Uterus (tissue), 4 donors: ENCODE measurements around the gene UBAP1. TPM values are rescaled to one million over a fixed set of nuclear protein-coding genes. Genes with fewer than 3 reads are reported as not detected.
"Not testable (repeated sequence)": the region's sequence is repeated elsewhere in the genome, so short reads cannot be mapped to it uniquely, and the experiment has no call there.

Experiments
- DNase-seq, 2 donors: peaks; one replicate each; pipeline ENCODE4 v3.0.0-alpha.2; 2019 to 2020
- H3K27ac ChIP-seq, 2 donors: fragments of 200-600 bp; sonication (generic); 1 replicate in 1 of 2; 2 replicates in 1 of 2; pipeline ENCODE4 v1.5.1; 2016 to 2018
- H3K27me3 ChIP-seq, 2 donors: fragments of 200-600 bp; sonication (generic); one replicate each; pipeline ENCODE4 v1.5.1; 2018 to 2019; ENCODE audit warnings: control low read depth in 1 of 2
- H3K36me3 ChIP-seq, 2 donors: fragments of 200-600 bp; sonication (generic); one replicate each; pipeline ENCODE4 v1.5.1; 2019; ENCODE audit warnings: control low read depth in 1 of 2
- H3K4me1 ChIP-seq, 2 donors: fragments of 200-600 bp; sonication (generic); one replicate each; pipeline ENCODE4 v1.5.1; 2018 to 2019; ENCODE audit warnings: control low read depth in 1 of 2
- H3K4me3 ChIP-seq, 2 donors: fragments of 200-600 bp; sonication (generic); 1 replicate in 1 of 2; 2 replicates in 1 of 2; pipeline ENCODE4 v1.5.1; 2018 to 2019; ENCODE audit warnings: mild to moderate bottlenecking in 1 of 2
- H3K9me3 ChIP-seq, 2 donors: fragments of 200-600 bp; sonication (generic); one replicate each; pipeline ENCODE4 v1.5.1; 2019; ENCODE audit warnings: control low read depth in 1 of 2
- CTCF ChIP-seq, 4 experiments: fragments of 200-600 bp in 2 of 4; fragments of 450-650 bp in 2 of 4; sonication (generic) in 2 of 4; IDR thresholded peaks; one replicate each; pipeline ENCODE4 v1.5.1; 2016 to 2019; ENCODE audit warnings: antibody characterized with exemption in 4 of 4, mild to moderate bottlenecking in 2 of 4, moderate library complexity in 1 of 4
- POLR2A ChIP-seq, 2 donors: fragments of 450-650 bp; IDR thresholded peaks; one replicate each; pipeline ENCODE4 v1.6.1; 2016; ENCODE audit warnings: antibody characterized with exemption in 2 of 2, mild to moderate bottlenecking in 1 of 2, moderate library complexity in 1 of 2
- intact Hi-C: fragments of 100-400 bp; cut with DNase I; formaldehyde crosslinking; loops from one replicate; pipeline ENCODE4 v1.15.1; 2023; ENCODE audit warnings: low total_unique reads
- total RNA-seq, 4 donors: library from RNA; depleted of rRNA in 3 of 4; stranded (reverse); fragments of >200 nt in 3 of 4; gene quantifications; one replicate each; pipeline versions ENCODE4 v1.1.0 to v1.2.4, GENCODE V29; 2014 to 2023
- donor health status: DM: yes; HTN: yes; CAD: no.

Gene UBAP1
- total RNA-seq, 4 donors from 2014 or later, result 17.1 to 60.4 (median 24.9) TPM

- H3K9me3 ChIP-seq, result no peaks in the 10 kb centered on the region
- intact Hi-C loops, result no loop called here
- TF ChIP-seq CTCF (IDR thresholded peaks at IDR 0.05), result no peak
- TF ChIP-seq POLR2A (IDR thresholded peaks at IDR 0.05), result no peak
- H3K4me1 ChIP-seq, result peaks cover 0 to 6% of the 10 kb centered on the region in 2 donors
- DNase-seq, result no peak
- H3K36me3 ChIP-seq, result no peaks in the 10 kb centered on the region
- no peak overlapping the region for H3K27ac ChIP-seq
- no peak overlapping the region for H3K4me3 ChIP-seq
- no peaks in the 10 kb centered on the region for H3K27me3 ChIP-seq
Observed at GRCh38 chr9:34240006-34240405, 61.2 kb downstream of the UBAP1 start.

- H3K4me3 ChIP-seq, result no peak overlapping the region
- DNase-seq, result no peak
- H3K36me3 ChIP-seq, result no peaks in the 10 kb centered on the region
- TF ChIP-seq CTCF (IDR thresholded peaks at IDR 0.05) (no peak), POLR2A (IDR thresholded peaks at IDR 0.05) (no peak)
- no peaks in the 10 kb centered on the region for H3K9me3 ChIP-seq
- H3K4me1 ChIP-seq, result peaks cover 0 to 6% of the 10 kb centered on the region in 2 donors
- H3K27ac ChIP-seq, result no peak overlapping the region
- intact Hi-C loops, result no loop called here
- no peaks in the 10 kb centered on the region for H3K27me3 ChIP-seq
Observed at GRCh38 chr9:34242830-34243229, 64.0 kb downstream of the UBAP1 start.

- H3K36me3 ChIP-seq, intact Hi-C loops, H3K4me3 ChIP-seq, DNase-seq, H3K27ac ChIP-seq, H3K27me3 ChIP-seq, H3K9me3 ChIP-seq, H3K4me1 ChIP-seq: not testable (repeated sequence)
Observed at GRCh38 chr9:34245212-34245611, 66.4 kb downstream of the UBAP1 start.

GRCh38 chr9:34246453-34246852, 67.6 kb downstream of the UBAP1 start:
- H3K9me3 ChIP-seq, result no peaks in the 10 kb centered on the region
- no peak overlapping the region for H3K4me3 ChIP-seq
- H3K4me1 ChIP-seq, result no peaks in the 10 kb centered on the region
- intact Hi-C loops, result no loop called here
- DNase-seq, result no peak
- TF ChIP-seq POLR2A (IDR thresholded peaks at IDR 0.05) (no peak), CTCF (IDR thresholded peaks at IDR 0.05) (no peak)
- no peak overlapping the region for H3K27ac ChIP-seq
- no peaks in the 10 kb centered on the region for H3K36me3 ChIP-seq
- H3K27me3 ChIP-seq, result no peaks in the 10 kb centered on the region

GRCh38 chr9:34247782-34248181, 68.9 kb downstream of the UBAP1 start:
- H3K9me3 ChIP-seq, intact Hi-C loops, DNase-seq, H3K36me3 ChIP-seq, H3K4me1 ChIP-seq, H3K4me3 ChIP-seq, H3K27ac ChIP-seq, H3K27me3 ChIP-seq: not testable (repeated sequence)

- no peaks in the 10 kb centered on the region for H3K9me3 ChIP-seq
- intact Hi-C loops, result no loop called here
- no peak overlapping the region for H3K27ac ChIP-seq
- peaks cover 0 to 7% of the 10 kb centered on the region in 2 donors for H3K4me1 ChIP-seq
- DNase-seq, result no peak
- no peak for TF ChIP-seq CTCF (IDR thresholded peaks at IDR 0.05)
- TF ChIP-seq POLR2A (IDR thresholded peaks at IDR 0.05), result no peak
- H3K27me3 ChIP-seq, result no peaks in the 10 kb centered on the region
- H3K36me3 ChIP-seq, result no peaks in the 10 kb centered on the region
- H3K4me3 ChIP-seq, result no peak overlapping the region
Observed at GRCh38 chr9:34249274-34249673, 70.4 kb downstream of the UBAP1 start.
